HL-60 (cell line): Measurements from ENCODE around the gene VOPP1.

Experiments
- CTCF ChIP-seq: IDR thresholded peaks from one replicate; pipeline ENCODE4 v1.5.1; 2011; ENCODE audit warnings: low read length, control low read depth, inconsistent platforms; ENCODE audit not compliant: insufficient read depth
- GABPA ChIP-seq: IDR thresholded peaks from 2 replicates; pipeline ENCODE4 v1.6.1; 2012; ENCODE audit warnings: low read depth
- POLR2AphosphoS5 ChIP-seq: IDR thresholded peaks from 2 replicates; pipeline ENCODE4 v1.6.1; 2012; ENCODE audit warnings: low read depth
- REST ChIP-seq: IDR thresholded peaks from 2 replicates; pipeline ENCODE4 v1.6.1; 2012; ENCODE audit warnings: low read depth; ENCODE audit not compliant: insufficient replicate concordance

GRCh38 chr7:55496906-55497305 lies 75.4 kb downstream of the VOPP1 start:
- TF ChIP-seq POLR2AphosphoS5 (no peak), CTCF (no peak), GABPA (no peak), REST (no peak)
